GM19240 (cell line): Measurements from ENCODE around the gene ASCL5.

Experiments
- DNase-seq: peaks from one replicate; pipeline ENCODE4 v3.0.0; 2011; ENCODE audit warnings: low spot score; ENCODE audit not compliant: insufficient read length

Gene ASCL5

GRCh38 chr1:201136355-201137023 lies 9.5 kb upstream of the ASCL5 start:
- DNase-seq, result no peak

GRCh38 chr1:201134405-201134804 lies 7.4 kb upstream of the ASCL5 start:
- DNase-seq, result no peak

GRCh38 chr1:201131398-201131797 lies 4.4 kb upstream of the ASCL5 start:
- DNase-seq, result no peak

GRCh38 chr1:201128962-201129361 lies 2.0 kb upstream of the ASCL5 start:
- DNase-seq, result no peak

- no peak for DNase-seq
Measured at GRCh38 chr1:201128476-201128875, 1.5 kb upstream of the ASCL5 start.

GRCh38 chr1:201127755-201128455 lies 921 bp upstream of the ASCL5 start:
- no peak for DNase-seq

GRCh38 chr1:201126463-201126831 lies 537 bp downstream of the ASCL5 start:
- DNase-seq, result no peak

GRCh38 chr1:201125800-201126199 lies 1.2 kb downstream of the ASCL5 start:
- DNase-seq, result no peak

GRCh38 chr1:201125019-201125418 lies 2.0 kb downstream of the ASCL5 start:
- no peak for DNase-seq

- no peak for DNase-seq
Measured at GRCh38 chr1:201123866-201124265, 3.1 kb downstream of the ASCL5 start.

GRCh38 chr1:201122321-201122957 lies 4.5 kb downstream of the ASCL5 start:
- no peak for DNase-seq

GRCh38 chr1:201119206-201120197 lies 7.5 kb downstream of the ASCL5 start:
- DNase-seq, result peak; percentile 45

GRCh38 chr1:201116091-201116490 lies 10.9 kb downstream of the ASCL5 start:
- no peak for DNase-seq

GRCh38 chr1:201115390-201115937 lies 11.5 kb downstream of the ASCL5 start:
- DNase-seq, result no peak

GRCh38 chr1:201114245-201115131 lies 12.5 kb downstream of the ASCL5 start:
- DNase-seq, result peak; percentile 91

- no peak for DNase-seq
Measured at GRCh38 chr1:201113451-201114244, 13.3 kb downstream of the ASCL5 start.

- no peak for DNase-seq
Measured at GRCh38 chr1:201112926-201113325, 14.1 kb downstream of the ASCL5 start.

- DNase-seq, result no peak
Measured at GRCh38 chr1:201112173-201112731, 14.7 kb downstream of the ASCL5 start, which contains the start of gene CACNA1S. CACNA1S (minus strand) TSS chr1:201112426; CDS start chr1:201112339, 87 bp downstream.

GRCh38 chr1:201111672-201112071 lies 15.3 kb downstream of the ASCL5 start:
- no peak for DNase-seq
